Lung (tissue), 12 donors: ENCODE measurements around the gene MOCS3. TPM values are rescaled to one million over a fixed set of nuclear protein-coding genes. Genes with fewer than 3 reads are reported as not detected.

Source experiments
- ATAC-seq: fragments of 200-7000 bp; cut with Tn5 transposase; one replicate; pipeline ENCODE4 v1.9.1; 2020; ENCODE audit warnings: moderate number of reproducible peaks; ENCODE audit not compliant: insufficient read depth, low FRiP score
- DNase-seq, 3 donors: peaks; one replicate each; pipeline ENCODE4 v3.0.0-alpha.2; 2013 to 2017
- H3K27ac ChIP-seq, 2 donors: one replicate each; pipeline ENCODE4 v1.5.1; 2013; ENCODE audit warnings: mild to moderate bottlenecking in 2 of 2, moderate library complexity in 2 of 2, control low read depth in 1 of 2, inconsistent platforms in 1 of 2, low read depth in 1 of 2, low read length in 1 of 2
- H3K27me3 ChIP-seq, 3 donors: one replicate each; pipeline ENCODE4 v1.5.1; 2013; ENCODE audit warnings: low read length in 2 of 3; ENCODE audit not compliant: control insufficient read depth in 3 of 3, insufficient read depth in 3 of 3
- H3K36me3 ChIP-seq, 4 donors: one replicate each; pipeline ENCODE4 v1.5.1; 2013; ENCODE audit warnings: low read length in 4 of 4, mild to moderate bottlenecking in 1 of 4, moderate library complexity in 1 of 4; ENCODE audit not compliant: control insufficient read depth in 4 of 4, insufficient read depth in 4 of 4
- H3K4me1 ChIP-seq, 5 donors: one replicate each; pipeline ENCODE4 v1.5.1; 2013; ENCODE audit warnings: low read length in 5 of 5, mild to moderate bottlenecking in 2 of 5, moderate library complexity in 1 of 5; ENCODE audit not compliant: control insufficient read depth in 5 of 5, insufficient read depth in 5 of 5
- H3K4me3 ChIP-seq: one replicate; pipeline ENCODE4 v1.5.1; 2013; ENCODE audit warnings: mild to moderate bottlenecking, control low read depth, moderate library complexity
- H3K9ac ChIP-seq, 2 donors: one replicate each; pipeline ENCODE4 v1.5.1; 2013; ENCODE audit warnings: low read length in 2 of 2, control low read depth in 1 of 2; ENCODE audit not compliant: insufficient read depth in 1 of 2
- H3K9me3 ChIP-seq, 4 donors: one replicate each; pipeline ENCODE4 v1.5.1; 2013; ENCODE audit warnings: low read length in 3 of 4, mild to moderate bottlenecking in 1 of 4, moderate library complexity in 1 of 4; ENCODE audit not compliant: control insufficient read depth in 4 of 4, insufficient read depth in 3 of 4
- CTCF ChIP-seq: IDR thresholded peaks from 2 replicates; pipeline ENCODE4 v1.5.1; 2012; ENCODE audit warnings: mild to moderate bottlenecking; ENCODE audit errors: control extremely low read depth, extremely low read depth
- WGBS, 2 donors: extraction: QIAGEN DNeasy Blood & Tissue Kit; methylation state at CpG; one replicate each; pipeline ENCODE4 v1.1.7; 2013; 5-methylcytosine and 5-hydroxymethylcytosine counted together
- polyA plus RNA-seq, 2 donors: library from polyadenylated mRNA; stranded (reverse); fragments of 200-250 nt; gene quantifications; one replicate each; pipeline ENCODE4 v1.2.1, GENCODE V29; 2013
- total RNA-seq, 2 donors: library from RNA; depleted of rRNA in 1 of 2; stranded (reverse); fragments of >200 nt in 1 of 2; gene quantifications; one replicate each; pipeline ENCODE4 v1.2.1, GENCODE V29; 2014 to 2021
- donor health status: control.
- donor health status: control.
- donor health status: Bipolar disorder and iron deficiency.
- donor health status: healthy.
- donor health status: DM: yes; HTN: yes; CAD: no.

Gene MOCS3
- total and polyA plus RNA-seq, 4 donors, result 1.8 to 5.9 (median 3.4) TPM

GRCh38 chr20:50924261-50924920 is 34.2 kb upstream of the MOCS3 start:
- ATAC-seq, result no peak
- no peak for DNase-seq
- no peaks in the 10 kb centered on the region for H3K9me3 ChIP-seq
- no peaks in the 10 kb centered on the region for H3K27me3 ChIP-seq
- 59 to 66% methylated on average over 2 of the region's 2 CpGs for WGBS, 2 donors
- H3K36me3 ChIP-seq, result peaks cover 0 to 8% (median 2%) of the 10 kb centered on the region in 4 donors
- no peak overlapping the region for H3K4me3 ChIP-seq
- no peak overlapping the region for H3K9ac ChIP-seq
- H3K4me1 ChIP-seq, result peaks cover 11 to 37% (median 12%) of the 10 kb centered on the region in 5 donors
- TF ChIP-seq CTCF, result no peak
- H3K27ac ChIP-seq, result no peak overlapping the region

DNA sequence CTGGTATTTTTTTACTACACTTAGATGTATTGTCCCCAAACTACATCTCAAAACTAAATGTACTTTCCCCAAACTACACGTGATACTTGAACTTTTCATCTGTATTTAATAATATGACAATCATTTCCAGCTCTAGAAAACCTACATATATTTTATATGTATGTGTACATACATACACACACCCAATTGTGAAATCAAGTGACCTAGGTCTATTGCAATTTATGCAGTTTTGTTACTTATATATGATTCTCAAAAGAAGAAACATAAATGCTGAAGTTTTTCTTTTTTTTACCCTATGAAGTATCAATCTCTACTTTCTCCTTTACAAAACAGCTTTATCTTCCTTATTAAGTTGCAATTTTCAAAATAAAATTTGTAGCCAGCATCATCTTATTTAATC is 32.1 kb upstream of the MOCS3 start:
- H3K36me3 ChIP-seq, result peaks cover 0 to 5% (median 2%) of the 10 kb centered on the region in 4 donors
- no peak overlapping the region for H3K27ac ChIP-seq
- ATAC-seq, result no peak
- no peak overlapping the region for H3K4me3 ChIP-seq
- no peaks in the 10 kb centered on the region for H3K9me3 ChIP-seq
- no peaks in the 10 kb centered on the region for H3K27me3 ChIP-seq
- no peak for TF ChIP-seq CTCF
- no peak for DNase-seq
- no peak overlapping the region for H3K9ac ChIP-seq
- WGBS, 2 donors, result 47 to 53% methylated on average over 1 of the region's 1 CpG
- H3K4me1 ChIP-seq, result peaks cover 8 to 33% (median 12%) of the 10 kb centered on the region in 5 donors

GRCh38 chr20:50928469-50928868 is 30.1 kb upstream of the MOCS3 start:
- Histone ChIP-seq H3K4me1 (peaks cover 8 to 49% (median 17%) of the 10 kb centered on the region in 5 donors), H3K9me3 (no peaks in the 10 kb centered on the region), H3K27me3 (no peaks in the 10 kb centered on the region), H3K36me3 (peaks cover 0 to 5% (median under 1%) of the 10 kb centered on the region in 4 donors), H3K27ac (peak overlapping the region in 1 of 2 donors; percentile 15), H3K9ac (no peak overlapping the region), H3K4me3 (no peak overlapping the region)
- no peak for ATAC-seq
- TF ChIP-seq CTCF, result no peak
- no peak for DNase-seq
- 52 to 58% methylated on average over 5 of the region's 5 CpGs for WGBS, 2 donors
